Measurements from ENCODE around the gene SEC24D. TPM values are rescaled to one million over a fixed set of nuclear protein-coding genes. Genes with fewer than 3 reads are reported as not detected.

Gene SEC24D
- polyA plus RNA-seq, 1 donor = 41.3 TPM

DNA sequence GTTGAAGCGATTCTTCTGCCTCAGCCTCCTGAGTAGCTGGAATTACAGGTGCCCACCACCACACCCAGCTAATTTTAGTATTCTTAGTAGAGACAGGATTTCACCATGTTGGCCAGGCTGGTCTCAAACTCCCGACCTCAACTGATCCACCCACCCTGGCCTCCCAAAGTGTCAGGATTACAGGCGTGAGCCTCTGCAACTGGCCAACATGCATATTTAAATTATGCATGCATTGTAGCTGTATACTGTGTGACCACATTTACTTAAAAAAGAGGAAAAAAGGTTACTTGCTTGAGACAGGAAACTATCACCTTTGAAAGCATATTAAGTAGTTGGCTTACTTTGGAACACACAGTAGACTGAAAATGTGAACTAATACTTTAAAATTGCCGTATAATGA, 121.2 kb downstream of the SEC24D start:
- no peak for DNase-seq

DNA sequence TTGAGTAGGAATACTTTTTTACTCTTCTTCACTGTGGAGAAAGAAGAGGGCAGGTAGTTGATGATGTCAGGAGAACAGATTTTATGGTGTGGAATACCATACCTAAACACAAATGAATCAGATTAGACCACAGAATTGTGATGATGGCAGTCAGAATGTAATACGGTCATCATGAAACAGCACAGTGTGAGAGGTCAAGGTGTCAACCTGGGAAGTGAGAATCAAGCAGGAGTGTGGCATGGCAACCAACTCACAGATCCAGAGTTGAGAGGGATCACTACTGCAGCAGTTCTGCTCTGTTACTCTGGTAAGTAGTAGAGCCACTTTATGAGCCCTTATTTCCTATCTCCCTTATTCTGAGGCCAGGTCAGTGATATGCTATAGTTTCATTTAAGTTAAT, 123.1 kb downstream of the SEC24D start:
- DNase-seq = no peak

DNA sequence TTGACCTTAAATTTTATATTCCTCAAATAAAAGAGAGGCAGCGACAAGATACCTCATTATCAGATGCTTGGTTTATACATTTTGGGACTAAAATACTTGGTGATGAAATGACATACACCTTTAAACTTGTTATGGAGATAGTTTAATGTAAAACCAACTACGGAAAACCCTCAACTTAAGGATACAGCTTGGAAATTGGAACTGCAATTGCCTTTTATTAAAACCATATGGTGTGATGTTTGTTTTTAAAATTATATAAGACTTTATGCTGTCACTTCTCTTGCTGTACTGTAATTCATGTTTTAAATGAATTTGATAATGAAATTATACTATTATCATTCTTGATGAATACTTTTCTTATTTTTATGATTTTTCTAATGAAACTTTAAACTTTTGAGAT, 124.9 kb downstream of the SEC24D start:
- no peak for DNase-seq

DNA sequence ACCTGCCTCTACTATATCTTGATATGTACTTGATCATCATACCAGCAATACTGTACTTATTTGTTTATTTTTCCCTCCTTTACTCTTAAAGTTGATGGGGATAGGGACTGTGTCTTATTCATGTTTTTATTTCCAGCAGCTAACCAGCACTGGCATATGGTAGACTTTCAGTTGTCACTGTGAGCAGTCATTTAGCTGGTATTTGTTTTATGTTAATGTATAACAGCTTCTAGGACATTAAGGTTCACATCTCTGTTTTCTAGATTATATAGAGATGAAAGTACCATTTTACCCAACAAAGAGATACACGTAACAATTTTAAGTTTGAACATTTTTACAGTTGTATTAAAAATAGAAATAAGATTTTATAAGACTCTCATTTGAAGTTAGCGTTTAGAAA, 132.8 kb downstream of the SEC24D start:
- DNase-seq = no peak

DNA sequence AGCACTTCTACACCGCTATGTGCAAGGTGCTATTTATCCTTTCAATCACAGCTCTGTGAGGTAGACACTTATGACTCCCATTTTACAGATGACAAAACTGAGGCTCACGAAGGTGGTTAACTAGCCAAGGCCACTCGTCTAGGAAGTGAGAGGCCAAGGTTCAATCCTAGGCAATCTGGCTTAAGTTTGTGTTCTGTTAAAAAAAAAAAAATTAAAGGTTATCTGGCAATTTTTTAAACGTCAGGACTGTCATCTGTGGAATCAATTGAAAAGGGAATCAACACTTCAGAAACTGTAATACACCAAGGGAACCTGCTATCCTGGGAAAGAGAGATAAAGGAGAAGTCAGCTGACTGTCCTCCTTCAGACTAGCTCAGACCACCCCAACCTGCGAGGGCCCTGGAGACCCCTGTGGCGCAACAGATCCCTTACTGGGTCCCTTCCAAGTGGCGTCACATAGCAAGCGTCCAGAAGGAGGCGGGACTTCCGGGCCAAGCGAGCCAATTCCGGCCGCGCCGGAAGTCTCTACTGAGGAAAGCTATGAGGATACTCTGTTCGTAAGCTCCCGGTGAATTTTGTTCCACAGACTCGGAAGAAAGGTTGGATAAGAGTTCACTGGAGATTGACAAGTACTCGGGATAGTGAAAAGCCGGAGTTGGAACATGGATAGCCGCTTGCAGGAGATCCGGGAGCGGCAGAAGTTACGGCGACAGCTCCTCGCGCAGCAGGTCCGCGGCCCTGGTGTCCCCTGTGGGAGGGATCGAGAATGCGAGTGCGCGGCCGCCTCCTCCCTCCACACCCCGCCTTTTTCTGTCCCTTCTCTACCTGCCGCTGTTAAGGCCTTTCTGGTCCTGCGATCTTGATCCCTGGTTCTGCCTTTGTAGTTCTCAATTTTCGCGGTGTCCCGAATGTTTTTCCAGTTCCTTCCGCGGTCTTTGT, 150.8 kb downstream of the SEC24D start, which contains the start of gene METTL14:
Gene METTL14, plus strand, starts transcription at position 520 of the 939 bp plus-strand sequence. Its CDS starts 143 bp downstream, at position 663.
- peak; percentile 94 for DNase-seq

DNA sequence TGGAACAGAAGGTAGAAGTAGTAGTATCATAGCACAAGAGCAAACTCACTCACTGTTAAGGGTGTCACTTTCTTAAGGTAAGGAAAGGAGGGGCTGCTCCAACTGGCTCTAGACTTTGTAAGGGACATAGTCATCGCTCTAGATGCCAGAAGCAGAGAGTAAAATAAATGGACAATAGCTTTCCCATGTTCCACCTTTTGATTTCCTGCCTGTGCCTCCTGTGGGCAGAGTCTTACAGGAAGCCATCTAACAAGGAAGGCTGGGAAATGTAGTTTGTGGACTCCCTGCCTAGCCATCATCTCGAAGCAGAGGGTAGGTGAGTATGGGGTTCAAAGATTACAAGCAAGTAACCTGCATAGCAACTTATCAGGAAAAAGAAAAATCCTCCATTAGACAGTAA, 152.4 kb downstream of the SEC24D start:
- DNase-seq = no peak

DNA sequence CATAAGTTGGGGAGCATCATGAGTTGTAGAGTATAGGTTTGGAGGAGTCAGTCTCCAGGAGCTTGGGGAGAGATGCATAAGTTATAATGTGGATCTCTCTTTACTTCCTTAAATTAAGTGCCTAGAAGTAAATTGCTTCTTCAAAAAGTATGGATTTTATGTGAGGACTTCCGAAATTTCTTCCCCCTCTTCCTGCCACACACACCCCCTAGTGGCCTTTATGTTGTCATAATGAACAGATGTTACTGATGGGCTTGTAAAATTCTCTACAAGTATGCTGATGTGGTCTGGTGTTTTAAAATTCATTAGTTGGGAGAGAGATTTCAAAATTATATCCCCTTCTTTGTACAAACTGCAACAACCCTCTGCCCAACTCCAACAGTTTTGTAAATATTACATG, 153.0 kb downstream of the SEC24D start:
- DNase-seq = no peak

DNA sequence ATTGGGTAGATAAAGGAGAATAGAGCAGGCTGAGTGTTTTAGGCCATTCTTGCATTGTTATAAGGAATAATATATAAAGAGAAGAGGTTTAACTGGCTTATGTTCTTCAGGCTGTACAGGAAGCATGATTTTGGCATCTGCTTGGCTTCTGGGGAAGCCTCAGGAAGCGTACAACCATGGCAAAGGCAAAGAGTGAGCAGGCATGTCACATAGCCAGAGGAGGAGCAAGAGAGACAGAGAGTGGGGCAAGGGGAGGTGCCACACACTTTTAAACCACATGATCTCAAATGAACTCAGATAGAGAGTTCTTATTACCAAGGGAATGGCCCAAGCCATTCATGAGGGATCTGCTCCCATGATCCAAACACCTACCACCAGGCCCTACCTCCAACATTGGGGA, 155.1 kb downstream of the SEC24D start:
- no peak for DNase-seq

DNA sequence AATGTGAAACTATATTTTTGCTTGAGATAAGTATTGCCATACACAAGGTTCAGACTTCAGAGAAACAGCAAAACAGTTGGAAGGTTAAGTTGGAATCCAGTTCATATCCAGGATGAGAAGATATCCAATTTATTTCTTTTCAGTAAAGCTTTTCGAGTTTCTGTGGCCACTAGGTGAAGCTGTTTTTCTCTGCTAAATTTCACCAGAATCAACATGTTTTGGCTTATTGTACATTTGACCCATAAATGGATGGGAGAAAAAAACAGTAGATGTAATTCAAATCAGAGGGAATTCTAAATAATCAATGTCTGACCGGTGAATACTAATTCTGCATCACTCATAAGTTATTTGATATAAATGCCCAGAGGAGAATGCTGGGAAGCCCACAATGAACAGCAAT, 159.8 kb downstream of the SEC24D start:
- no peak for DNase-seq

Other genes starting within 250 kb of the SEC24D start
- 28.7 TPM for gene METTL14, start 150.7 kb downstream of the SEC24D start, polyA plus RNA-seq (ENCODE audit: insufficient read length)
- gene SYNPO2, start 52.7 kb upstream of the SEC24D start, polyA plus RNA-seq (ENCODE audit: insufficient read length) = 155 TPM